HT-29 (cell line): ENCODE data around the gene EFL1. TPM values are rescaled to one million over a fixed set of nuclear protein-coding genes. Genes with fewer than 3 reads are reported as not detected.

Source experiments
- DNase-seq: peaks from one replicate; pipeline ENCODE4 v3.0.0-alpha.2; 2015; ENCODE audit warnings: low spot score
- total RNA-seq: library from RNA; depleted of rRNA; stranded (reverse); fragments of >200 nt; shearing (Covaris generic); gene quantifications from 2 replicates; pipeline ENCODE4 v1.2.3, GENCODE V29; 2014

Gene EFL1
- total RNA-seq, 1 experiment from 2014 or later: 15.1 TPM

GRCh38 chr15:82159922-82160321 is 102.6 kb downstream of the EFL1 start:
- DNase-seq: no peak

GRCh38 chr15:82158811-82159210 is 103.7 kb downstream of the EFL1 start:
- peak; percentile 96 for DNase-seq

GRCh38 chr15:82150645-82151044 is 111.9 kb downstream of the EFL1 start:
- DNase-seq: no peak

GRCh38 chr15:82146990-82147461 is 115.5 kb downstream of the EFL1 start:
- DNase-seq: no peak

- DNase-seq: no peak
These were observed 116.0 kb downstream of the EFL1 start for GRCh38 chr15:82146576-82146975.

- DNase-seq: no peak
These were observed 118.8 kb downstream of the EFL1 start for GRCh38 chr15:82143390-82144385.

GRCh38 chr15:82140886-82141285 is 121.6 kb downstream of the EFL1 start:
- peak; percentile 73 for DNase-seq

- DNase-seq: peak; percentile 72
These were observed 122.7 kb downstream of the EFL1 start for GRCh38 chr15:82139823-82140268.

GRCh38 chr15:82138306-82138705 is 124.2 kb downstream of the EFL1 start:
- DNase-seq: no peak

- DNase-seq: no peak
These were observed 125.3 kb downstream of the EFL1 start for GRCh38 chr15:82137261-82137660.

GRCh38 chr15:82136120-82136519 is 126.4 kb downstream of the EFL1 start:
- no peak for DNase-seq

- no peak for DNase-seq
These were observed 126.9 kb downstream of the EFL1 start for GRCh38 chr15:82135638-82136037.

GRCh38 chr15:82134461-82134860 is 128.1 kb downstream of the EFL1 start:
- DNase-seq: no peak

- no peak for DNase-seq
These were observed 129.3 kb downstream of the EFL1 start for GRCh38 chr15:82133251-82133650.

GRCh38 chr15:82132742-82133141 is 129.8 kb downstream of the EFL1 start:
- DNase-seq: no peak

GRCh38 chr15:82132096-82132495 is 130.4 kb downstream of the EFL1 start:
- DNase-seq: no peak

GRCh38 chr15:82130248-82130647 is 132.3 kb downstream of the EFL1 start:
- DNase-seq: no peak

- DNase-seq: no peak
These were observed 132.8 kb downstream of the EFL1 start for GRCh38 chr15:82129761-82130160.

GRCh38 chr15:82129149-82129692 is 133.3 kb downstream of the EFL1 start:
- DNase-seq: no peak

- DNase-seq: no peak
These were observed 134.0 kb downstream of the EFL1 start for GRCh38 chr15:82128401-82129148.

- no peak for DNase-seq
These were observed 135.0 kb downstream of the EFL1 start for GRCh38 chr15:82127581-82127980.

- no peak for DNase-seq
These were observed 136.2 kb downstream of the EFL1 start for GRCh38 chr15:82126346-82126745.
